ENCODE data around the gene SLC39A11.

DNA sequence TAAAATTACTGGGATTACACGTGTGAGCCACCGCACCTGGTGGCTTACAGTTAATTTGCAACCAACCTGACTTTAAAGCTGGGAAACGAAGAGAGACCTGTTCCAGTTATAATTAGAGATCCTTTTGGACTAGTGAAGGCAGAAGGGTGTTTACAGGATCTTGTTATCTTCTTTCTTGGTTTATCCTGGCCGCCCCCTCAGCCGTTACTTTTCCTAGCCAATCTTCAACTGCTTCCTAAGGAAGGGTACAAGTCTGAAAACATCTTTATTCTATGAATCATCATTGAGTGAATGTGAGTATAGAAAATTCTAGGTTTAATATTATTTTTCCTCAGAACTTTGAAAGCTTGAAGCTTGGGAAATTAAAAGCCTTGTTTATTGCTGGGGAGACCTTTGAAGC lies 286.5 kb downstream of the SLC39A11 start:
- TF ChIP-seq, protein P1, sequence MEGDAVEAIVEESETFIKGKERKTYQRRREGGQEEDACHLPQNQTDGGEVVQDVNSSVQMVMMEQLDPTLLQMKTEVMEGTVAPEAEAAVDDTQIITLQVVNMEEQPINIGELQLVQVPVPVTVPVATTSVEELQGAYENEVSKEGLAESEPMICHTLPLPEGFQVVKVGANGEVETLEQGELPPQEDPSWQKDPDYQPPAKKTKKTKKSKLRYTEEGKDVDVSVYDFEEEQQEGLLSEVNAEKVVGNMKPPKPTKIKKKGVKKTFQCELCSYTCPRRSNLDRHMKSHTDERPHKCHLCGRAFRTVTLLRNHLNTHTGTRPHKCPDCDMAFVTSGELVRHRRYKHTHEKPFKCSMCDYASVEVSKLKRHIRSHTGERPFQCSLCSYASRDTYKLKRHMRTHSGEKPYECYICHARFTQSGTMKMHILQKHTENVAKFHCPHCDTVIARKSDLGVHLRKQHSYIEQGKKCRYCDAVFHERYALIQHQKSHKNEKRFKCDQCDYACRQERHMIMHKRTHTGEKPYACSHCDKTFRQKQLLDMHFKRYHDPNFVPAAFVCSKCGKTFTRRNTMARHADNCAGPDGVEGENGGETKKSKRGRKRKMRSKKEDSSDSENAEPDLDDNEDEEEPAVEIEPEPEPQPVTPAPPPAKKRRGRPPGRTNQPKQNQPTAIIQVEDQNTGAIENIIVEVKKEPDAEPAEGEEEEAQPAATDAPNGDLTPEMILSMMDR (conservative IDR thresholded peaks at IDR 0.05 in 1 of 2, IDR thresholded peaks at IDR 0.05 in 1 of 2; ENCODE audit: extremely low read depth in 1 of 2, insufficient read depth in 1 of 2, low read depth in 1 of 2, low read length in 2 of 2): no peak
- TF ChIP-seq EZH2 (IDR thresholded peaks at IDR 0.05; ENCODE audit: borderline replicate concordance, low read length): no peak
